CD4-positive, alpha-beta T cell treated with Interleukin-4 for 1 hour (primary cell): ENCODE data around the gene DEFB131A.
"Not testable (repeated sequence)": the region's sequence is repeated elsewhere in the genome, so short reads cannot be mapped to it uniquely, and the experiment has no call there.

Experiments used
- DNase-seq, 2 donors: peaks; one replicate each; pipeline ENCODE4 v3.0.0-alpha.2; 2020 to 2022

Gene DEFB131A, protein sequence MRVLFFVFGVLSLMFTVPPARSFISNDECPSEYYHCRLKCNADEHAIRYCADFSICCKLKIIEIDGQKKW

GRCh38 chr4:9444114-9444513 is at the start of gene DEFB131A:
Gene DEFB131A, plus strand, starts transcription at chr4:9444414. Its CDS starts 120 bp downstream, at chr4:9444534.
- not testable (repeated sequence) for DNase-seq

- DNase-seq, result not testable (repeated sequence)
Measured at GRCh38 chr4:9405774-9406173, 38.4 kb upstream of the DEFB131A start.

- DNase-seq, result not testable (repeated sequence)
Measured at GRCh38 chr4:9406491-9406890, 37.7 kb upstream of the DEFB131A start.

GRCh38 chr4:9409793-9410192 is 34.4 kb upstream of the DEFB131A start:
- DNase-seq, result no peak

DNA sequence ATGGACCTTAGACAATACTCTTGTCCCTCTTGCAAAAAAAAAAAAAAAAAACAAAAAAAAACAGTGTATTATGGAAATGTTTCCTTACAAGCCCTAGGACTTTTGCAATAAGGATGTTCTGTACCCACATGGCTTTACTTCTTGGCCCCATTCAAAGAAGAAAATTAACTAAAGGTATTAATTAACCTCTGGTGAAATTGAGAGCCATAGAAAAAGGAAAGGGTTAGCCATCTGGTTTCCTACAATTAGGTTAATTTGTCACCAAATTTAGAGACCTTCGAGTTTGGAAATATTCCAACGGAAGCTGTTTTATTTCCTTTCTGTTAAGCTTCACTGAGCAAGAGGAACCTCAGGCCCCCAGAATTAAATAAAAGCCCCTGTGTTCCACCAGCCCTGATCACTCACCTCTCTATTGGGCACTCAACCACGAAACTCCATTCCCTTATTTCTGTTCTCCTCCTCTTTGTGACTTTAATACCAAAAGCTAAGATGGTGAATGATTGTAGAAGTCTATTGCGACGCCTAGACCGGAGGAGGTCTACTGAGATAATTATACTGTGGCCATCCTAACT is 22.2 kb upstream of the DEFB131A start:
- DNase-seq, result not testable (repeated sequence)

DNA sequence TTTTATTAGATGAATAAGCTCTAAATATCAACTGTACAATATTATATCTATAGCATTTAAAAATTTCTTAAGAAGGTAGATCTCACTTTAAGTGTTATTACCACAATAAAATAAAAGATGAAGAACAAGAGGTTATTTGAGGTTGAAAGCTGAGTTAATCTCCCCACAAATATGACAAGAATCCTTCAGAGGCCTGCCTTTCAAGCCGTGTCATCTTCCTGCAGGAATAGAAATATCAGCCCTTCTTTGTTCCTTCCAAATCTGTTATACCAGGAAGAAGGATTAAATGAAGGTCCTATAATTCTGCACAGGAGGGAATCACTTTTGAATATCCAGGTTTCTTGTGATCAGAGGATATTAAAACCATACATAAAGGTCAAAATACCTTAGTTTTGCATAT is 18.3 kb upstream of the DEFB131A start:
- not testable (repeated sequence) for DNase-seq

- not testable (repeated sequence) for DNase-seq
Measured at GRCh38 chr4:9430061-9430460, 14.2 kb upstream of the DEFB131A start.

DNA sequence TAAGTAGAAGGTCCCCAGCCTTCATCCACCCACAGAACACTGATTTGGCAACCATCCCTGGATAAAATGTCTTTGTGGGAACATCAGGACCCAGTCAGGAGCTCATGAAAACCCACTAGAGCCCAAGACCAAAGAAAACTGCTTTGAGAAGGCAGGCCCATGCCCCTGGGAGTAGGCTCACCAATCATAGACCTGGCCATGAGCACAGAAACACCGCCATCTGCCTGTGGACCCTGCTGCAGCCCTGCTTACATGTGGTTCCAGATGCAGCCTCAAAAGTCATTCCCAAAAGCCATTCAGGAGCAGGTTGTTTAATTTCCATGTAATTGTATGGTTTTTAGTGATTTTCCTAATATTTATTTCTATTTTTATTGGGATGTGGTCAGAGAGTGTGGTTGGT is 10.9 kb upstream of the DEFB131A start:
- DNase-seq, result not testable (repeated sequence)

DNA sequence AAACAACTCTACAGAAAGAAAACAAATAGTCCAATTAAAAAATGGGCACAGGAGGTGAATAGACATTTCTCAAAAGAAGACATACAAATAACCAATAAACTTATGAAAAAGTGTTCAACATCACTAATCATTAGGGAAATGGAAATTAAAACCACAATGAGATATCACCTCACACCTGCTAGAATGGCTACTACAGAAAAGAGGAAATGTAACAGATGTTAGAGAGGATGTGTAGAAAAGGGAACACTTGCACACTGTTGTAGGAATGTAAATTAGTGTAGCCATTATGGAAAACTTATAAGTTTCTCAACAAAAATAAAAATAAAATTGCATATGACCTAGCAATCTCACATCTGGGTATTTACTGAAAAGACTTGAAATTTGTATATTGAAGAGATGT is 7.5 kb upstream of the DEFB131A start:
- DNase-seq, result not testable (repeated sequence)

DNA sequence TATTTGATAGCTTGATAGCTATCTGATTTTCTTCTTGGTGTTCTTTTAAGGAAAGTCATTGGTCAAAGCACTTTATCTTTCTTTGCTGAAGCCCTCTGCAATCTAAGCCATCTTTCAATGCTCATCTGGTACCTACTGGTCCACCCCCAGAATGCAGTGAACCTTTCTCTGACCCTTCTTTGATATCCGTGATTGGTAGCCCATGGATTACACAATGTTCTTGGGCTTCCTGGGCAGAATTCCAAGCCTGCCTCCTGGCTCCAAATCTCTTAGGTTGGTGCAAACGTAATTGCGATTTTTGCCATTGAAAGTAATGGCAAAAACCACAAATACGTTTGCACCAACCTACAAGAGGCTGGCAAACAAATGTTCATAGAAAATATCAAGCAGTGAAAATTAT is 1.9 kb upstream of the DEFB131A start:
- DNase-seq, result not testable (repeated sequence)

GRCh38 chr4:9444681-9445080 is 467 bp downstream of the DEFB131A start:
- DNase-seq, result not testable (repeated sequence)

- DNase-seq, result not testable (repeated sequence)
Measured at GRCh38 chr4:9452251-9452650, 8.0 kb downstream of the DEFB131A start.

DNA sequence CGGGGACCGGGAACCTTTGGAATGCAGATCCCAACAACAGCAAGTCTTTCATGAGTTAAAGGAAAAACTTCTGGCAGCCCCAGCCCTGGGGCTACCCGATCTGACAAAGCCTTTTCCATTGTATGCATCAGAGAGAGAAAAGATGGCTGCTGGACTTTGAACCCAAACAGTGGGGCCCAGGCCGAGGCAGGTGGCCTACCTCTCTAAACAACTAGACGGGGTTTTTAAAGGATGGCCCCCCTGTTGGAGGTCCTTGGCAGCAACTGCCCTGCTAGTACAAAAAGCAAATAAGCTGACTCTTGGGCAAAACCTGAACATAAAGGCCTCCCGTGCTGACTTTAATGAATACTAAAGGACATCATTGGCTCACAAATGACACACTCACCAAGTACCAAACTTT is 10.1 kb downstream of the DEFB131A start:
- not testable (repeated sequence) for DNase-seq

GRCh38 chr4:9455046-9455445 is 10.8 kb downstream of the DEFB131A start:
- not testable (repeated sequence) for DNase-seq

GRCh38 chr4:9479466-9479865 is 35.3 kb downstream of the DEFB131A start:
- DNase-seq, result not testable (repeated sequence)

DNA sequence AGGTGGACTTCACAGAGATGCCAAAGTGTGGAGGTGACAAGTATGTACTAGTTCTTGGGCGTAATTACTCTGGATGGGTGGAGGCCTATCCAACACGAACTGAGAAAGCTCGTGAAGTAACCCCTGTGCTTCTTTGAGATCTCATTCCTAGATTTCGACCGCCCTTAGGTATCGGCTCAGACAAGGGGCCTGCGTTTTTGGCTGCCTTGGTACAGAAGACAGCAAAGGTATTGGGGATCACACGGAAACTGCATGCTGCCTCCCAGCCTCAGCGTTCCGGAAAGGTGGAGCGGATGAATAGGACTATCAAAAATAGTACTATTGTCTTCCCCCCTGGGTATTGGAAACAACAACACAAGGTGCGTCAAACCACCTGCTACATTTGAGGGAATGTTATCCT is 35.9 kb downstream of the DEFB131A start:
- not testable (repeated sequence) for DNase-seq

- not testable (repeated sequence) for DNase-seq
Measured at GRCh38 chr4:9482871-9483270, 38.7 kb downstream of the DEFB131A start.

DNA sequence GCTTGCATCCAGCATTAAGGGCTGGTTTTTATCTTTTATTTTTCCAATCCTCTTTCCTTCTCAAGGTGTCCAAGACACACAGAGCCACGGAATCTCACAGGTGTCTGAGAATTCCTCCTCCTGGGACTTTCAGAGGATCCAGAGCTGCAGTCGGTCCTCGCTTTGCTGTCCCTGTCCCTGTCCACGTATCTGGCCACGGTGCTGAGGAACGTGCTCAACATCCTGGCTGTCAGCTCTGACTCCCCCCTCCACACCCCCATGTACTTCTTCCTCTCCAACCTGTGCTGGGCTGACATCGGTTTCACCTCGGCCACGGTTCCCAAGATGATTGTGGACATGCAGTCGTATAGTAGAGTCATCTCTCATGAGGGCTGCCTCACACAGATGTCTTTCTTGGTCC is 39.5 kb downstream of the DEFB131A start:
- DNase-seq, result not testable (repeated sequence)

DNA sequence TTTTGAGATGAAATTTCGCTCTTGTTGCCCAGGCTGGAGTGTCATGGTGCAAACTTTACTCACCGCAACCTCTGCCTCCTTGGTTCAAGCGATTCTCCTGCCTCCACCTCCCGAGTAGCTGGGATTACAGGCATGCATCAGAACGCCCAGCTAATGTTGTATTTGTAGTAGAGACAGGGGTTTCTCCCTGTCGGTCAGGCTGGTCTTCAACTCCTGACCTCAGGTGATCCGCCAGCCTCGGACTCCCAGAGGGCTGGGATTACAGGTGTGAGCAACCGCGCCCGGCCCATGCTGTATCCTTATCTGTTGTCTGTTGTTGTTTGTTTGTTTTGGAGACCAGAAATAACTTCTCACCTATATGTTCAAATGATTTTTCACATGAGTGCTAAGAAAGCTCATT is 42.7 kb downstream of the DEFB131A start:
- DNase-seq, result not testable (repeated sequence)

DNA sequence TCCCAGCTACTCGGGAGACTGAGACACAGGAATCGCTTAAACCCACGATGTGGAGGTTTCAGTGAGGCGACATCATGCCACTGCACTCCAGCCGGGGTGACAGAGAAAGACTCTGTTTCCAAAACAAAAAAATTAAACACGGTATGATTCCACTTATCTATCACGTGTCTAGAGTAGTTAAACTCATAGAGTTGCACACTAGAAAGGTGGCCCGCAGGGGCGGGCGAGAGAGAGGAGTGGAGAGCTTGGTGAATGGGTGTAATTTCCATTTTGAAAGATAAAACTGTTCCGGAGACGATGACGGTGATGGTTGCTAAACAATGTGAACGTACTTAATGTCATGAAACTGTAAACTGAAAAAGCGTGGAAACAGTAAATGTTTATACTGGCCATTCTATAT is 44.6 kb downstream of the DEFB131A start:
- DNase-seq, result not testable (repeated sequence)

DNA sequence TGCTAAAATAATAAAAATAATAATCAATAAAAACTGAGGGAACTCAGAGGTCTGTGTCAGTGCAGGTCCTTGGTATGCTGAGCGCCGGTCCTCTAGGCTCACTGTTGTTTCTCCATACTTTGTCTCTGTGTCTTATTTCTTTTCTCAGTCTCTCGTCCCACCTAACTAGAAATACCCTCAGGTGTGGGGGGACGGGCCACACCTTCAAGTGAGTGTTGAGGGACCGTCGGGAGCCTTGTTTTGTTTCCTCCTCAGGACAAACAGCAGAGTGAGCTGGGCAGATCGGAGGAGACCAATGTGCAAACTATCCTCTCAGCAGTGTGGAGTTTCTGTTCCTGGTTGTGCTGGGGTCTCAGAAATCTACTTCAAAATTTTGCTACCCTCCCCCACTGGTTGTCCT is 46.3 kb downstream of the DEFB131A start:
- DNase-seq, result not testable (repeated sequence)

DNA sequence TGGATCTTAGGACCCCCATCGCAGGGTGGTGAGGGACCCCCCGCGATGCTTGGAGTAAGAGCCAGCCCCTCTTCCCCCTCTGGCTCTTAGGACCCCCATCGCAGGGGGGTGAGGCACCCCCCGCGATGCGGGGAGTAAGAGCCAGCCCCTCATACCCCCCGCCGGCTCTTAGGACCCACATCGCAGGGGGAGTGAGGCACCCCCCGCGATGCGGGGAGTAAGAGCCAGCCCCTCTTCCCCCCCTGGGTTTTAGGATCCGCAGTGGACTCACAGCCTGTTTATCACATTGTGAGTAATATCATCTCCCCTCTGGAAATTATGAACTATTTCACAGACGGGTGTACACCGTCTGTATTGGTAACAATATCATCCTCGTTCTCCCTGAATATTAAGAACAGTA is 46.8 kb downstream of the DEFB131A start:
- not testable (repeated sequence) for DNase-seq

GRCh38 chr4:9493589-9493988 is 49.4 kb downstream of the DEFB131A start:
- not testable (repeated sequence) for DNase-seq

DNA sequence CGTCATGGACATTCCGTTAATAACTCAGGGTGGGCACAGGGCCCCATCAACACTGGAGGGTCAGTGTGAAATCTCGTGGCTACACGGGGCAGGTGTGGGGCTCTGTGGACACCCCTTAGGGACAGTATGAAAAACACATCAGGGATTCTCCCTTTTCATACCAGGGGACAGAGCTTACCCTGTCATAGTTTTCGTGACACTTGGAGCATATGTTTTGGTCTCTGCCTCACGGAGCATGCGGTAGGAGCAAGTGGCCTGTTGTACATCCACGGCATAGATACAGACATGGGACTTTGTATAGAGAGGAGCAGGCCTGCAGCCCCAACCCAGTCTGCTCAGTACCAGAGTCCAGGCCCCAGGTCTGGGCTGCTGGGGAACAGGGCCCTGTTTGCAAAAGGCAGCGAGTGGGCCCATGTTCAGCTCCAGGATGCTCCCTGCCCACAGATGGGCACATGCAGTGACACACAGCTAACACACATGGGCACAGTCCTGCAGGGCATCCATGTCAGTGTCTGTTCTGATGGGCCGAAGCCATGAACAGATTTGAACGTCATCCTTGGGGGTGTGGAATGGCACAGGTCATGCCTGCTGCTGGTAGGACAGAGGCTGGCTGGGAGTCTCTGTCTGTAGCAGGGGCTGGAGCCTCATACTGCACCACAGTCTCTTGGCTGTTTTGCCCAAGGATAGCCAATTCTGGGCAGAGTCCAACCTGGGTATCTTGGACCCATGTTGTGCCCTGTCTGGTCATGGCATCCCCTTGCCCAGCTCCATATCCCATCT is 50.2 kb downstream of the DEFB131A start:
- DNase-seq, result not testable (repeated sequence)
